GM21390 (cell line): ENCODE data around the gene LSS.
"Not testable (repeated sequence)": the region's sequence is repeated elsewhere in the genome, so short reads cannot be mapped to it uniquely, and the experiment has no call there.

Experiments used
- ATAC-seq: cut with Tn5 transposase; IDR thresholded peaks from one replicate; pipeline ENCODE4 v1.9.1; 2021; ENCODE audit not compliant: unreplicated experiment

The LSS gene

GRCh38 chr21:46246345-46246744 lies 17.8 kb upstream of the LSS start:
- ATAC-seq = no peak

GRCh38 chr21:46245213-46245915 lies 16.8 kb upstream of the LSS start:
- ATAC-seq = no peak

GRCh38 chr21:46244602-46245001 lies 16.0 kb upstream of the LSS start:
- no peak for ATAC-seq

GRCh38 chr21:46243960-46244361 lies 15.4 kb upstream of the LSS start:
- no peak for ATAC-seq

GRCh38 chr21:46243325-46243724 lies 14.8 kb upstream of the LSS start:
- no peak for ATAC-seq

- ATAC-seq = not testable (repeated sequence)
Observed at GRCh38 chr21:46241577-46241976, 13.0 kb upstream of the LSS start.

- no peak for ATAC-seq
Observed at GRCh38 chr21:46239817-46240325, 11.3 kb upstream of the LSS start.

- ATAC-seq = no peak
Observed at GRCh38 chr21:46237474-46237873, 8.9 kb upstream of the LSS start.

- no peak for ATAC-seq
Observed at GRCh38 chr21:46234436-46234950, 5.9 kb upstream of the LSS start.

GRCh38 chr21:46229923-46230260 lies 1.3 kb upstream of the LSS start:
- ATAC-seq = no peak

- peak; percentile 19 for ATAC-seq
Observed at GRCh38 chr21:46229133-46229922, 754 bp upstream of the LSS start.

- no peak for ATAC-seq
Observed at GRCh38 chr21:46227811-46228344, 696 bp downstream of the LSS start.

- no peak for ATAC-seq
Observed at GRCh38 chr21:46226920-46227599, 1.5 kb downstream of the LSS start.

GRCh38 chr21:46226146-46226545 lies 2.4 kb downstream of the LSS start:
- no peak for ATAC-seq

- ATAC-seq = not testable (repeated sequence)
Observed at GRCh38 chr21:46223661-46224060, 4.9 kb downstream of the LSS start.

GRCh38 chr21:46223217-46223616 lies 5.4 kb downstream of the LSS start:
- no peak for ATAC-seq

- ATAC-seq = no peak
Observed at GRCh38 chr21:46222436-46223116, 6.0 kb downstream of the LSS start.

GRCh38 chr21:46221664-46222435 lies 6.7 kb downstream of the LSS start:
- no peak for ATAC-seq

GRCh38 chr21:46220847-46221246 lies 7.7 kb downstream of the LSS start:
- ATAC-seq = no peak

GRCh38 chr21:46220275-46220810 lies 8.2 kb downstream of the LSS start:
- no peak for ATAC-seq
